Fibroblast of peridontal ligament (primary cell): ENCODE measurements around the gene RBMS1.

Experiments
- DNase-seq: peaks from one replicate; pipeline ENCODE4 v3.0.0-alpha.2; 2010; ENCODE audit errors: extremely low read depth

Gene RBMS1

GRCh38 chr2:160279813-160280465 is 213.7 kb downstream of the RBMS1 start:
- DNase-seq: no peak

DNA sequence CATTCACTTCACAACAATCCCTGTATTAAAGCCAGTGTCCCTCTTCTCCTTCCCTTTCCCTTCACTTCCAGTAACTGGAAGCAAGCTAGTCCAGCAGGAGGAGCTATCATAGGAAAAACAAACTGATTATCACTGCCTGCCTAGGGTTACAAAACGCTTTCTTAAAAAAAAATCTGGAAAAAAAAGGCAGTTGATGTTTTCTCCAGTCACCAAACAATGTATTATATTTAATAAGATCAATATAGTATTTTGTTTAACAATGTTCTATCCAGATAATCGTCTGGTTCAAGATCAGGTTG is 214.8 kb downstream of the RBMS1 start:
- DNase-seq: peak; percentile 76

DNA sequence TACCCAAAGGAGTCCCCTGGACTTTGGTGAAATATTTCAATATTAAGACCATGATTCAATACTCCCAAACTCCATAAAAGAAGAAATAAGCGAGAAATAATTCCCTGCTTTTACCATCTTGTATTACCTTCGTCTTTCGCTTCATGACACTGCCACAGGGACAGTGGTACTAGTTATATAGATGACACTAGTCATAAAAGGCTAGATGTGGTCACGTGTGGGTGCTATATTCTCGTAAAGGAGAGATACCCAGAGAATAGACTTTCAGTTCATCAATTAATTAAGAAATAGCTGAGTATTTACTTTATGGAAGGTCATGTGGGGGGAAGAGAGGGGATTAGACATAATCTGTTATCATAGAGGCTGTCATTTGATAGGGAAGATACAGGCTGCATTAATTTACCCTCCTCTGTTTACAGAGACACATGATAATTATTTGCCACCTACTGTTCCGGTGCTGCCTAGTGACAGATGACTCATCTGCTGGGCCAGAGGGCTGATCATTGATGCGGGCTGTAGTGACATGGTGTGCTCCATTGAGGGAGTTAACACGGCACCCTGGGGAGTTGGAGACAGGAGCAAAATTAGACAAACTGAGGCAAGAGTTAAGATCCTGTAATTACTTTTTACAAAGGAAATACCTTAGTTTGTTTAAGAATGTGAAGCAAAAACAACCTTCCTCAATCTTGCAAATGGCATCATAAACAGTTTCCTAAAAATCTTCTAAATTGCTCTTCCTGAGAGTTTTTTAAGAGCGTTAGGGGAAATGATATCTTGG is 215.3 kb downstream of the RBMS1 start:
- no peak for DNase-seq

- no peak for DNase-seq
Measured at GRCh38 chr2:160277151-160277550, 216.5 kb downstream of the RBMS1 start.

GRCh38 chr2:160275656-160276055 is 218.0 kb downstream of the RBMS1 start:
- DNase-seq: no peak

- no peak for DNase-seq
Measured at GRCh38 chr2:160271171-160272086, 222.2 kb downstream of the RBMS1 start.

DNA sequence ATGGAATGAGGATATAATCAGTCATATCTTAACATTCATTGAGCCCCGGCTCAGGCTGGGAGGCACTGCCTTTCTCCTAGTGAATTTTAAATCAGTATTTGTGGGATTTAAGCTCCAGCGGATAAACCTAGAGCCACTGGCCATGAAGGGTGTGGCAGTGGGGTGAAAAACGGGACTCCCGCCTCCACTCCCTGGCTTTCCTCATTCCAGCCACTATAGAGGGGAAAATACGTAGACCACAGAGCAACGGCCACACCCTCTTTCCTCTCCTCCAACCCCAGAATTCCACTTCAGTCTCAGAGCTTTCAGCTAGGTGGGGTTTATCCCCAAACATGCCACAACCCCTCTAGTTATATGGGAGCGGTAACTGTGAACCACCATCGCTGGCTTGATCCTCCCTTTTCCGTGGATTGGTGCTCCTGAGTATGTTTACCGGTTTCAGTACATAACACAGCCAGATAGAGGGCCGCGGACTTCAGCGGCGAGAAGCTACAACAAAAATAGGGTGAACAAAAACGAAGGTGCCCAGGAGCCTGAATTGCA is 223.0 kb downstream of the RBMS1 start:
- no peak for DNase-seq

- peak; percentile 91 for DNase-seq
Measured at GRCh38 chr2:160269803-160270570, 223.6 kb downstream of the RBMS1 start.

DNA sequence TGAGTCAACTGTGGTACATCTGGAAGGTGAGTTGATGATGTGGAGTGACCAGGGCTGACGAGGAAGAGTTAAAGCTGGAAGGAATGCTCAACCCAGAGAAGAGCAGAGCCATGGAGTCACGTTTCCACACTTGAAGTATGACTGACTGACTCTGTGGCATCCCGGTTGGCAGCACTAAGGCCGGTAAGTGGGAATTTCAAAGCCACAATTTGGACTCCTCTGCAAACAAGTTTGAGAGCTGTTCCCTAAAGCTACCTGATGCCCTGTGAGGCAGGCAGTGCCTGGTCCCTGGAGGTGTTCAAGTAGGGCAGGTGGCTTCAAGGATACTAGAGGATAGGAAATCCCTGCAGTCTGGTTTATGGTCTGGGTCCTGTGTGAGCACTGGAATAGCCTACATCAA is 224.2 kb downstream of the RBMS1 start:
- DNase-seq: peak; percentile 34

- no peak for DNase-seq
Measured at GRCh38 chr2:160268151-160268781, 225.3 kb downstream of the RBMS1 start.

DNA sequence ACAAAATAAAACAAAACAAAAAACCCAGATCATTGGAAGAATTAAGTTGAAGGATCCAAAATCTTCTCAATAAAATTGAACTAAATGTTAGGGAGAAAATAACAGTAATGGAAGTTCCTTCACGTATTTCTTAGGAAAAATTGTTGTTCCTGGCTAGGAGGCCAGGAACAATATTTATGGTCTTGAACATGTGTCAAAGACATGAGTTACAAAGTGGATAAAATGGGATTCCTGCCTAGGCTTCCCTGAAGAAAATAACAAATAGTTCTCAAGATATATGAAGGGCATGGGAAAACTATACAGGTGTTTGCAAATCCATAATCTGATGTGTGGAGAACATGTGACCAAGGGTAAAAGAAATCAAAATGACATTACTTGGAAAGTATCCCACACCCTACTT is 225.9 kb downstream of the RBMS1 start:
- no peak for DNase-seq

DNA sequence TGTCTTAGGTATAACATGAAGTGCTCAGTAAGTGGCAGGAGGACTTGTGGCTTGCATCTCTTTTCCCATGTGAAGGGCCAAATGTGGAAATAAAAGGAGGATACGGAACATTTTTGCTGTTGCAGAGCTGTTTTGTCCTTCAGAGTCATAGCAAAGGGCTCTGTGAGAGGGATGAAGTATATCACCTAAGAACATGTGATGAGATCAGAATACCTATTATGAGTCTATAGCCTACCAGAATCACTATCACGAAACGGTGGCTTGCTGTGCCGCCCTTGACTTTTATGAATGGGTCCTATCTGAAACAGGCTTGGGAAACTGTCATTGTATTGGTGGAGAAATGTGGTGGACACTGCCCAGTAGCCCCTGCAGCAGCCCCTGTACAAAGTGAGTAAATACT is 226.6 kb downstream of the RBMS1 start:
- no peak for DNase-seq

DNA sequence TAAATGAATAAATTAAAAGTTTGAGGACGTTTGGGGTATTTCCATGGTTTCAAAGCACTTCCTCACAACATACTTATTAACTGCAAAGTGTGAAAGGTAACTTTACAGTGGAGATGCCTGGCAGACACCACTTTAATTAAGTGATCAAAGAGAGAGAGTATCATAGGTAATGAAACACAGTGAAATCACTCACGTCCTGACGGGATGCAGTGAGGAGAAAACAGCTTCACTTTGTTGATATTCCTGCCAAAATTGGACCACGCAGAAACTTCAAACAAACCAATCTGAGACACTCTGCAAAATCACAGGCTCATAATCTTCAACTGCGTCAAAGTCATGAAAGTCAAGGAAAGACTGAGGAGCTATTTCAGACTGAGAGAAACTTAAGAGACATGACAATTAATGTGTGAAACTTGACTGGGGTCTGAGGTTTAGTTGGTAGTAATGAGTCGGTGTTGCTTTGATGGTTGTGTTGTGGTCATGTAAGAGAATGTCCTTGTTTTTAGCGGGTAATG is 227.5 kb downstream of the RBMS1 start:
- DNase-seq: no peak

DNA sequence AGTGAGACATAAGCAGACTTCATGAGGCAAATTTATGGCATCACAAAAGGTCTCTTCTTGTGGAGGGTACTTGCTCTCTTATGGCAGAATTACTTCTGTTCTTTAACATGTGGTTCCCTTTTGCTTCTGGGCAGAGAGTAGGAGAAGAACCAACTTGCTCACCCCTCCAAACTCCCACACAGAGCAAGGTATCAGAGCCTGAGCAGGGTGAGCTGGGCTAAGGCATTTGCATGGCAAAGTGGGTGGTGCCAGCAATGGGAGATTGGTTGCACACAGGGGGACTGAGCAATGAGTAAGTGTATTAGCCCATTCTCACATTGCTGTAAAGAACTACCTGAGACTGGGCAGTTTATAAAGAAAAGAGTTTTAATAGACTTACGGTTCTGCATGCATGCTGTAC is 229.3 kb downstream of the RBMS1 start:
- DNase-seq: no peak

GRCh38 chr2:160261732-160262131 is 231.9 kb downstream of the RBMS1 start:
- no peak for DNase-seq

DNA sequence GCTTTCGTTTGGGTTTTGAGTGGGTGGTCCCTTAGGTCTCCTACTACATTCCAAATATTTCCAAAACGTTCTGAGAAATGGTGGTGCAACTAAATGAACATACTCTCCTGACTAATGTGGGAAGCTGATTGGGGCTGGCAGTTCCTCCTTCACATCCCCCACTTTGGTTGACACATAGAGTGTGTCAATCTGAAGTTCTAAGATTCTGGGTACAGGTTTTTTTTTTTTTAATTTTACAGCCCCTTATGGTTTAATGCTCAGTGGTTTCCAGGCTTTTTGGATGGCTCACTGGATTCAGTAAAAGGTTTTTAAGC is 235.2 kb downstream of the RBMS1 start:
- no peak for DNase-seq

DNA sequence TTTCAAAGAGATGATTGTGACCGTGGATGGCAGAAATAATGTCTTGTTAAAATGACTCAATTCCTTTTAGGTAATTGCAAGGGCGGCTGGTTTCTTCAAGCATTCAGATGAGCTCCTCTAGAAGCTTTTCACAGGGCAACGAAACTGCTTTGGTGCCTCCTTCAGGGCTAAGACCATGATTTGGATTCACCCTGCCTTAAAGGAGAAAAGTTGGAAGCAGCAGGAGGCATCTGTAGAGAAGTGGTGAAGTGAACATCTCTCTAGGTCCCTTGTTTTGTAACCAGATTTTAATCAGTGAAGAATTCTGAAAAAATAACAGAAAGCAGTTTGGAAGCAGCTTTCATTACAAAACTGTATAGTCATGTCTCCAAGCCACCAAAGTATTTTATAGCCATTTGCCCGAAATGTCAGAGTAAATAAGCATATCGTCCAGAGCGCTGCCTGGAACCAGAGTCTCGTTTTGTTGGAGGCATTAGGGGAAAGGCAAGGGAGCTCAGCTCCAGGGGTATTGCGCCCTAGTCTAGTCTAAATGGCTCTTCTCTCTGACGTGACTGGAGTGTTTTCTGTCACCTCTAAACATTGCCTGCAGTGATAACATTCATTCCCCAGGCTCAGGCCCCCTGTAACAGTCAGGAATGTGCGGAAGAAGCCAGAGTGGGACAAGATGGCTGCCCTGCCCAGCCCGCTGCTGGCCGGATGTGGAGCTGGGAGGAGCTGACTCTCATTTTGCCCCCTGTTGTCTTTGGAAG is 235.7 kb downstream of the RBMS1 start:
- peak; percentile 65 for DNase-seq

GRCh38 chr2:160257041-160257742 is 236.4 kb downstream of the RBMS1 start:
- peak; percentile 46 for DNase-seq

DNA sequence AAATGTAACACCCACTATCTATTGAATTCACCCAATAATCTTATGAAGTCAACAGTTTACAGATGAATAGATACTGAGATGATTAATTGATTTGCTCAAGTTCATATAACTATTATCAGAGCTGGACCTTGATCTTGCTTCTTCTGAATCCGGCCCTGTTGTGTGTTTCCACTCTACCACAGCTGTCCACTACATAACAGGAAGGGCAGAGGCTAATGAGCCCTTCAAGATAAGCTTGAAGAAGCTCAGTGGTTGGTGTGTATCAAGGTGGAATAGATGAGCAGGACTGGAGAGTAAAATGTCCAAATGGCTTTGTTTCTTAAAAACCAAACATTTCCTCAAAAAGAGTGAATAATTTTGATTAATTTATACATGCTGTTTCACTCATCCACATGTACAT is 237.1 kb downstream of the RBMS1 start:
- no peak for DNase-seq

- no peak for DNase-seq
Measured at GRCh38 chr2:160255408-160255807, 238.2 kb downstream of the RBMS1 start.
